HG02759 (cell line): ENCODE measurements around the gene PPP1R1C.

Experiments
- ATAC-seq: cut with Tn5 transposase; IDR thresholded peaks from one replicate; pipeline ENCODE4 v1.9.1; 2021; ENCODE audit warnings: mild to moderate bottlenecking, moderate library complexity; ENCODE audit not compliant: unreplicated experiment

PPP1R1C gene

GRCh38 chr2:182058056-182058455, 72.4 kb downstream of the PPP1R1C start:
- ATAC-seq, result no peak

DNA sequence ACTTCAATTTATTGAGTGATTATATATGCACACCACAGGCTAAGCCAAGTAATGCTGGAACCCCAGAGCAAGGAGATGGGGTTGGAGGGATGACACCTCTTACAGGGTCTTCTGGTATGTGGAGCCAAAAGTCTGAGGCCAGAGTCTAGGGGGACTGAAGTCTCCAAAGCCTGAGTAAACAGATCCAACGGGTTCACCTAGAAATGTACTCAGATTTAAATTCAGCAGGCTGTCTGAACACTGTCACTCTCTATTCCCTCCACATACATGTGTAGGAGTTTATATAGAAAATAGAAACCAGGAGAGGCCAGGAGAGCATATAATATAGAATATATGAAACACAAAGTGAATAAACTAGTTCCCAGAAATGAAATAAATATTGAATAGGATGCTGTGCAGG, 76.1 kb downstream of the PPP1R1C start:
- no peak for ATAC-seq

- ATAC-seq, result no peak
Measured at GRCh38 chr2:182062329-182062972, 76.8 kb downstream of the PPP1R1C start.

GRCh38 chr2:182064019-182064778, 78.5 kb downstream of the PPP1R1C start:
- no peak for ATAC-seq

DNA sequence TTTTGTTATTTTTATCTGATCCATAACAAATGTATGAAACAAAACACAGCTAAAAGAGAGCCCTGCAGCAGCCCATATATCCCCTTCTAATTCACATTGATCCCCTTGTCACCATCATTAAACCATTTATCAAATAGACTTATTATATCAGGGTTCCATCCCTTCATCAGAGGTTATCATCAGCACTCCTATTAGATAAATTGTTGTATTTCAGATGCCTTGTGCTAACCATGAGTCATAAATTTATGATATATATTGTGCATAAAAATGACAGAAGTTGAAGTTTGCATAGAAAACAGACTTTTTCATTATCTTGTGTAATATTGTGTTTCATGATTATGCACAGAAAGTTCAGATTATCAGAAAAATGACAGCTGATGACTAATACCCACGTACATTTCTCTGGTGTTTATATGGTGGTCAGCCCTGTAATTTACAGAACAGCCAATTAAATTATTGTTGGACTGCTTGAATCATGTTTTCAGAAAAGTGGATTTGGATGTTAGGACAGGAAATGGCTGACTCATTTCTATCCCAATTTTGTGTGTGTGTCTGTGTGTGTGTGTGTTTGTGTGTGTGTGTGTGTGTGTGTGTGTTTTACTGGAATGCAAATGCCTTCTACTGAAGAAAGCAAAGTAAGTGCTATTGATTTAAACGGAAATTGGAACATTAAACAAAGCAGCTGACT, 80.9 kb downstream of the PPP1R1C start:
- no peak for ATAC-seq

GRCh38 chr2:182067393-182067792, 81.7 kb downstream of the PPP1R1C start:
- no peak for ATAC-seq

DNA sequence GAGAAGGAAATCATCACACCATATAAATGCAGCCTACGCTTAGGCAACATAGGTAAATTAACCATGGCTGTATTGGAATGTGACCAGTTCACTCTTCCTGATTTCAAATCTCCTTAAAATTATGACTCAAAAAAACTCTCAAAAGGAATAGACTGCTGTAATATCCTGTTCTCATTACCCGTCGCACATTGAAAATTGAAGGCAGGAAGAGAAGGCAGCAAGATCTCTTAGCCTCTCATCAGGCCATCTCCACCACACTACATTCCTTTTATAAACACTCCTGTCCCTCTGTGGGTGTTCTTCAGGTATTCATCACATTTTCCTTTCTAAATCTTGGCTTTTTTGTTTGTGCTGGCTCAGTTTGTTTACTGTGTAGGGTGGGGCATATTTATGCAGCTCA, 83.2 kb downstream of the PPP1R1C start:
- no peak for ATAC-seq

GRCh38 chr2:182069416-182069815, 83.8 kb downstream of the PPP1R1C start:
- no peak for ATAC-seq

GRCh38 chr2:182069908-182070307, 84.3 kb downstream of the PPP1R1C start:
- ATAC-seq, result no peak

- ATAC-seq, result no peak
Measured at GRCh38 chr2:182070736-182071135, 85.1 kb downstream of the PPP1R1C start.

- no peak for ATAC-seq
Measured at GRCh38 chr2:182072861-182073260, 87.2 kb downstream of the PPP1R1C start.

DNA sequence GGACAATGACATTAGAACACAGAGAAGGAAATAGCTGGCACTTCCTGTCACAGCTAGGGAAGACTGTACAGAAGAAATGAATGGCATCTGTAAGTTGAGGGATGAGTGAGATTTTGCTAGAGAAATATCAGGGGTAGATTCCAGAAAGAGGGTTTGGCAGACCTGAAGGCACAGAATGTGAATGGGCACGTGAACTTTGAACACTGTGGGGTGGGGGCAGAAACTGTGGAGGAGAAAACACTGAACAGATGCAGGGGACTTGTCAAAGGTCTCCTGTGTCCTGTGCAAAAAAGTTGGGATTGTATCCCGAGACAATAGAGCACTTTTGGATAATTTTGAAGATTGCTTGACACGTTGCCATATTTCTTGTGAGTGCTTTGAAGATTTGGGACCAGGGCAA, 88.0 kb downstream of the PPP1R1C start:
- no peak for ATAC-seq

GRCh38 chr2:182077023-182077422, 91.4 kb downstream of the PPP1R1C start:
- ATAC-seq, result no peak

DNA sequence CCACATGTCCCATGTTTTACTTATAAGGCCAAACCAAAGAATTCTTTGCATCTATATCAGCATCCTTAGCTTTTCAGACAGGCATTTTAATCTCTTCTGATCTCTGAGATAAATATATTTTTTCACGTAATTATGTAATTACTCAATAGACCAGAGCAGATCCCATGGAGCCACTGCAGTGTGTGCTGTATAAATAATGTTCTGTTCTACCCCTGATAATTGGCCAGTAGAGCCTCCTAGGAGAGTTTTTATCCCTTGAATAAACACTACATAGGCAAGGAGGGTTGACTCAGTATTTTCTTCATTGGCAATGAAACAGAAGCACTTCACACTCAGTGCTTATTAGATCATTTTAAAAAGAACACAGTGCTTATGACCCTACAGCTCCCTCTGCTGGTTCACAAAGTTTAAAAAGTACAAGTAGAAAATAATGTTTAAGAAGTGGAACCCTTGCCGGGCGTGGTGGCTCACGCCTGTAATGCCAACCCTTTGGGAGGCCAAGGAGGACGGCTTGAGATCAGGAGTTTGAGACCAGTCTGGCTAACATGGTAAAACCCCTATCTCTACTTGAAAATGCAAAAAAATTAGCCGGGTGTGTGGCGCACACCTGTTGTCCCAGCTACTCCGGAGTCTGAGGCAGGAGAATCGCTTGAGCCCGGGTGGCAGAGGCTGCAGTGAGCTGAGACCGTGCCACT, 91.9 kb downstream of the PPP1R1C start:
- ATAC-seq, result peak; percentile 74

DNA sequence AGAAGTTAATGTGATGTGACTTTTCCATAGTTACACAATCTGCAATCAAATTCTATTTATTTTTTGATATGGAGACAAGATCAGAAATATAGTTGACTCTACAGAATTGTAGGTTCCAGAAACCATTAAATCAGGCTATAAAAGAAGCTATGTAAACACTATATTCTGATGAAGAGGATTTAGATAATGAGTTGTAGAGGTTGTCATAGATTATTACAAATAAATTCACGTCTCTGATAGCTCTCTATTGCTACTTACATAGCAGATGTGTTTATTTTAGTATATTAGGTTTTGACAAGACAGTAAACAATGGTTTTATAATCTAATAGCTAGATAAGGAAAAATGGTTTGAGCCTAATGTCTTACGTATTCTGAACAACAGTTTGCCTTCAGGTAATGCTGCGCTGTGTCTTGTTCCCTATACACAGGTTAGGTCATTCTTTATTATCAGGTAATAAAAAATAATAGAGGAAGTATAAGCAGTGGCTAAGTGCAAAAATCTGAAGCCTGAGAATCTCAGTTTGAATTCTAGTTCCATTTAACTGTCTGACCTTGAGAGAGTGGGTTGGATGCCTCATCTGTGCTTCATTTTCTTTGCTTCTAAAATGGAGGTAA, 93.4 kb downstream of the PPP1R1C start:
- no peak for ATAC-seq

- no peak for ATAC-seq
Measured at GRCh38 chr2:182080493-182080892, 94.8 kb downstream of the PPP1R1C start.

DNA sequence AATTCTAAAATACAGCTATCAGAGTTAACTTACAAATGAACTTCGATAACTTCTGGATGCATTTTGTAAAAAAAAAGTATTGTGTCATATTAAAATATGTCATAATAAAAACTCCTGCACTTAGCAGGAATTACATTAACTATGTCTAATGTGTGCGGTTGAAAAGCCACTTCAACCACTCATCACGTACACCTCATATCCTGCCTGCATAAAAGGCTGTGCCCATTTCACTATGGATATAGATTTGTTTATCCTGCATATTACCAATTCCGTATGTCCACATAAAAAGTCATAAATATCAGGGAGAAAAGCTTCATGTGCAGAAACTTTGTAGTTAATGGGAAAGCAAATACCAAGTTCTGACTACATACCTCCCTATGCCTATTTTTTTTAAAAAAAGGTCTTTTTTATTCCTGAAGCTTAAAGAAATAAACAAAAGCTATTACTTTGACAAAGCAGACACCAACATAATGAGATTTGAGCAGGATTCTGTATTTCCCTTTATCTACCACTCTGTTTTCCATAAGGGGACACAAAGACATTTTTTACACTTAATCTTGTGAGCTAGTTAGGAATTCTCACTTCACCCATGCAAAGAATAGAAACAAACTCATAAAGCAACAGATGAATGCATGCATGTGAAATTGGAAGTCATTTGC, 96.1 kb downstream of the PPP1R1C start:
- no peak for ATAC-seq

GRCh38 chr2:182088681-182089320, 103.1 kb downstream of the PPP1R1C start:
- no peak for ATAC-seq

DNA sequence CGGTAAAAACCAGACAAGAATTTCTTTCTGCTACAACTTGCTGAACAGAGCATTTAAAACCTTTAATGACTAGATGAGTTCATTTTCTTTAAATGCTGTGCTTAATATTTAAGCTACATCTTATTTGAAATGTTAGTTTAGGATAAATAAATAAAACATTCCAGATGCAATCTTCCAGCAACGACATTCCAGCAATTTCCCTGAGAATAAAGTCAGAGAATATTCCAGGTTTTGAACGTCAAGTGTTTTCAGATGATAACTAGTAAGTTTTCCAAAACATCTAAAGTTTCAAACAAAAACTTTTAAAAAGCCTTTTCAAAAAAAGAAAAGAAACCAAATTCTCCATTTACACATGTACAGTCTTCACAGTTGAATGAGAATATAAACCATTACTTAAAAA, 104.8 kb downstream of the PPP1R1C start:
- ATAC-seq, result no peak

DNA sequence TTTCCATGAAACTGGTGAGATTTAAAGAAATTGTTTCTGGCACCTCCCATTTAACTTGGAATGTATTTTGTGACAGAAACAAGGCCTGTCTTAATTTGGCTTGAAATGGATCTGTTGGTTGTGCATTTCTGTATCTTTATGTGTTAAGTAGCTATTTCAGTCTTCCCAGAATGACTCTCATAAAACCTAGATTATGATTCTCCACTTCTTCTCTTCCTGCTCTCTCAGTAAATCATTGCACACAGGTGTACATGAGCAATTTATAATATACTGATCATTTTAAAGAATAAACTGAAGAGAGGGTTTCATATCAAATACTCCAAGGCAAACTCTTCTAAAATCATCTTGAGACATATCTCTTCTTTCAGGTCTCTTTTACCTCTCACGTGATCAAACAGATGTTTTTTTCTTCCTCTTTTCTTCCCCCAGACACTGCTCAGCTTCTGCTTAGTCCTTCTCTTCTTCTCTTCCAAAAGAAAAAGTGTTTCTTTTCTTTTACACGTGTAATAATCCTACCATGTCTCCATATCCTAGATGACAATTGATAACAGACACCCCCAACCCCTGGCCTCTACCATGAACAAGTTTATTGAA, 112.0 kb downstream of the PPP1R1C start:
- ATAC-seq, result no peak
